Type B pancreatic cell (in vitro differentiated cells): Measurements from ENCODE around the gene ADARB1. TPM values are rescaled to one million over a fixed set of nuclear protein-coding genes. Genes with fewer than 3 reads are reported as not detected.

Experiments used
- DNase-seq: peaks from one replicate; pipeline ENCODE4 v3.0.0; 2021; ENCODE audit warnings: mixed read lengths; ENCODE audit not compliant: unreplicated experiment; ENCODE audit errors: extremely low spot score
- H3K27ac Mint-ChIP-seq: 2 replicates; pipeline ENCODE4 v1.8.0; 2021; ENCODE audit warnings: mild to moderate bottlenecking, mixed read lengths
- H3K27me3 Mint-ChIP-seq: 2 replicates; pipeline ENCODE4 v1.8.0; 2021; ENCODE audit warnings: mixed read lengths
- H3K36me3 Mint-ChIP-seq: 2 replicates; pipeline ENCODE4 v1.8.0; 2021; ENCODE audit warnings: mixed read lengths
- H3K4me1 Mint-ChIP-seq: one replicate; pipeline ENCODE4 v1.8.0; 2021; ENCODE audit warnings: mixed read lengths; ENCODE audit not compliant: unreplicated experiment
- H3K4me3 Mint-ChIP-seq: 2 replicates; pipeline ENCODE4 v1.8.0; 2021; ENCODE audit warnings: mild to moderate bottlenecking, mixed read lengths
- H3K9me3 Mint-ChIP-seq: 2 replicates; pipeline ENCODE4 v1.8.0; 2021; ENCODE audit warnings: mixed read lengths
- CTCF ChIP-seq: fragments of 200-600 bp; sonication (generic); conservative IDR thresholded peaks from 2 replicates; pipeline ENCODE4 v1.5.0; 2021; ENCODE audit warnings: antibody characterized with exemption, mild to moderate bottlenecking
- total RNA-seq: library from RNA; stranded (reverse); gene quantifications from 2 replicates; pipeline ENCODE4 v1.2.1, GENCODE V29; 2021; ENCODE audit warnings: low replicate concordance

ADARB1 gene
- total RNA-seq, 1 donor from 2014 or later: 20.7 TPM

GRCh38 chr21:45172420-45172819, 98.0 kb downstream of the ADARB1 start:
- H3K4me3 Mint-ChIP-seq: no peak overlapping the region
- no peaks in the 10 kb centered on the region for H3K9me3 Mint-ChIP-seq
- no peaks in the 10 kb centered on the region for H3K4me1 Mint-ChIP-seq
- no peak for DNase-seq
- H3K27ac Mint-ChIP-seq: no peak overlapping the region
- H3K36me3 Mint-ChIP-seq: peaks cover 6% of the 10 kb centered on the region
- H3K27me3 Mint-ChIP-seq: no peaks in the 10 kb centered on the region
- no peak for TF ChIP-seq CTCF

- Mint-ChIP-seq H3K4me3 (no peak overlapping the region), H3K36me3 (peaks cover 6% of the 10 kb centered on the region), H3K9me3 (no peaks in the 10 kb centered on the region), H3K4me1 (peaks cover 4% of the 10 kb centered on the region), H3K27ac (no peak overlapping the region), H3K27me3 (no peaks in the 10 kb centered on the region)
- TF ChIP-seq CTCF: no peak
- DNase-seq: no peak
Observed at GRCh38 chr21:45175326-45176095, 101.1 kb downstream of the ADARB1 start.

- Mint-ChIP-seq H3K36me3 (peaks cover 6% of the 10 kb centered on the region), H3K4me3 (no peak overlapping the region), H3K9me3 (no peaks in the 10 kb centered on the region), H3K27ac (no peak overlapping the region), H3K4me1 (peaks cover 5% of the 10 kb centered on the region), H3K27me3 (no peaks in the 10 kb centered on the region)
- no peak for DNase-seq
- no peak for TF ChIP-seq CTCF
Observed at GRCh38 chr21:45176141-45176540, 101.8 kb downstream of the ADARB1 start.

GRCh38 chr21:45177039-45177438, 102.7 kb downstream of the ADARB1 start:
- no peak for TF ChIP-seq CTCF
- Mint-ChIP-seq H3K9me3 (no peaks in the 10 kb centered on the region), H3K4me3 (no peak overlapping the region), H3K27me3 (no peaks in the 10 kb centered on the region), H3K27ac (no peak overlapping the region), H3K36me3 (peaks cover 7% of the 10 kb centered on the region), H3K4me1 (peaks cover 5% of the 10 kb centered on the region)
- DNase-seq: no peak

- H3K27ac Mint-ChIP-seq: no peak overlapping the region
- no peak overlapping the region for H3K4me3 Mint-ChIP-seq
- peaks cover 10% of the 10 kb centered on the region for H3K36me3 Mint-ChIP-seq
- H3K27me3 Mint-ChIP-seq: no peaks in the 10 kb centered on the region
- no peak for DNase-seq
- H3K9me3 Mint-ChIP-seq: no peaks in the 10 kb centered on the region
- no peak for TF ChIP-seq CTCF
- peaks cover 5% of the 10 kb centered on the region for H3K4me1 Mint-ChIP-seq
Observed at GRCh38 chr21:45178070-45178608, 103.8 kb downstream of the ADARB1 start.
